PFSK-1 (cell line): ENCODE measurements around the gene CEACAM1.

Experiments used
- FOXP2 ChIP-seq: optimal IDR thresholded peaks from 2 replicates; pipeline ENCODE3; 2011; ENCODE audit warnings: borderline replicate concordance, control low read depth, inconsistent platforms; ENCODE audit not compliant: insufficient read depth; ENCODE audit errors: extremely low read length, extremely low read depth
- POLR2AphosphoS5 ChIP-seq: IDR thresholded peaks from 2 replicates; pipeline ENCODE4 v1.6.1; 2012; ENCODE audit warnings: low read depth, mild to moderate bottlenecking, control low read depth, low read length, moderate library complexity
- REST ChIP-seq, 2 experiments: IDR thresholded peaks; 2 replicates each; pipeline versions ENCODE4 v1.6.1 to v1.8.0; 2011 to 2012; ENCODE audit warnings: low read depth in 2 of 2, low read length in 2 of 2, control low read depth in 1 of 2, inconsistent platforms in 1 of 2, mild to moderate bottlenecking in 1 of 2, moderate library complexity in 1 of 2; ENCODE audit not compliant: insufficient read depth in 1 of 2
- SIN3A ChIP-seq: IDR thresholded peaks from 2 replicates; pipeline ENCODE4 v1.6.1; 2012; ENCODE audit warnings: mild to moderate bottlenecking, low read length, moderate library complexity, borderline replicate concordance; ENCODE audit not compliant: insufficient read depth
- TAF1 ChIP-seq: IDR thresholded peaks from 2 replicates; pipeline ENCODE4 v1.6.1; 2012; ENCODE audit warnings: low read length, control low read depth, borderline replicate concordance; ENCODE audit not compliant: insufficient read depth

The CEACAM1 gene

GRCh38 chr19:42519108-42519507 lies 9.2 kb downstream of the CEACAM1 start:
- TF ChIP-seq SIN3A (no peak), TAF1 (no peak), REST (IDR thresholded peaks at IDR 0.05; ENCODE audit: insufficient read depth in 1 of 2, low read depth in 2 of 2, low read length in 2 of 2) (no peak)

GRCh38 chr19:42516771-42517170 lies 11.5 kb downstream of the CEACAM1 start:
- TF ChIP-seq POLR2AphosphoS5 (no peak), REST (IDR thresholded peaks at IDR 0.05; ENCODE audit: insufficient read depth in 1 of 2, low read depth in 2 of 2, low read length in 2 of 2) (no peak), TAF1 (no peak), SIN3A (no peak)

- TF ChIP-seq REST (IDR thresholded peaks at IDR 0.05; ENCODE audit: insufficient read depth in 1 of 2, low read depth in 2 of 2, low read length in 2 of 2) (no peak), SIN3A (no peak), FOXP2 (no peak), POLR2AphosphoS5 (no peak), TAF1 (no peak)
Observed at GRCh38 chr19:42515241-42515832, 12.9 kb downstream of the CEACAM1 start.

GRCh38 chr19:42514449-42514848 lies 13.8 kb downstream of the CEACAM1 start:
- TF ChIP-seq REST (IDR thresholded peaks at IDR 0.05; ENCODE audit: insufficient read depth in 1 of 2, low read depth in 2 of 2, low read length in 2 of 2) (no peak), POLR2AphosphoS5 (no peak), FOXP2 (no peak), SIN3A (no peak), TAF1 (no peak)

GRCh38 chr19:42512743-42513304 lies 15.5 kb downstream of the CEACAM1 start:
- TF ChIP-seq REST (IDR thresholded peaks at IDR 0.05; ENCODE audit: insufficient read depth in 1 of 2, low read depth in 2 of 2, low read length in 2 of 2), result no peak
- no peak for TF ChIP-seq TAF1
- no peak for TF ChIP-seq FOXP2
- no peak for TF ChIP-seq SIN3A
- no peak for TF ChIP-seq POLR2AphosphoS5
